NCI-H2081 (cell line): ENCODE data around the gene ATP8A2.

Experiments
- DNase-seq, 2 experiments: peaks; one replicate each; lab custom pipeline; 2025; lab: John Stamatoyannopoulos, UW

The ATP8A2 gene

GRCh38 chr13:26012995-26013394 lies 641.2 kb downstream of the ATP8A2 start:
- DNase-seq = no peak

DNA sequence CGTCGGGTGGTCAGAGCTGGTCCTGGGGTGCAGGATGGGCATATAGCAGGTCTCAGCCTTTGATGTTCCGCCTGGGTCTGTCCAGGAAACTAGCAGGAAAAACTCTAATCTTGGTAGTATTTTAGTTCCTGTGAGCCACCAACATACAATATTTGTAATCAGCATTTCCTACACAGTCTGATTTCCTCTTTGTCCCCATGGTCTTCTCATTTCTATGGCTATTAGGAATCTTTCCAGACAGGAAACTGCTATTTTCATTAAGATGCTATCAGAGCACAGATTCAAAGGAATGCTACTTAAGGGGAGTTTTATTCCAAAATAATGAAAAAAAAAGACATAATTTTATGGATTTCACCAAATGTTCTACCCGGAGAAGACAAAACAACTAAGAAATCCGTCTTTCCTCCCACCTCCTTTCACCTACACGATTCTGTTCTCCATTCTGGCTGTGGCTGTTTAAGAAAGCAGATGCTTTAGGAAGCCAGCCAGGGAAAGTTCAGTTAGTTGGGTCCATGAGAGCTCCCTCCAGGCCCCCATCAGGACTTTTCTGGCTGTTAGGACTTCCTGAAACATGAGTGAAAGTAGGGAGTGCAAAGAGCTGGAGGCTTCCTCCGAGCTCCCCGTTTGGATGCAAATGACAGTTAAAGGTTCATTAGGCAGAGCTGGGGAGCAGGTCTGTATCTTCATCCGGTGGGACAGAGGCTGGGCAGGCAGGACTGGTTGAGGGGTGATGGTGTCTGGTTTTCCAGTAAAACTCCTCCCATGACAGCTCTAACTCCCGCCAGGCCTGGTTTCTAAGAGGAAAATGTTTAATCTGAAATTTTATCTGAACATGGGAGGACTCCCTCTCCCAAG lies 643.7 kb downstream of the ATP8A2 start:
- DNase-seq = no peak

- DNase-seq = no peak
These were observed 644.4 kb downstream of the ATP8A2 start for GRCh38 chr13:26016189-26016588.

GRCh38 chr13:26017196-26017921 lies 645.6 kb downstream of the ATP8A2 start:
- DNase-seq = no peak

- no peak for DNase-seq
These were observed 646.3 kb downstream of the ATP8A2 start for GRCh38 chr13:26017932-26018665.

GRCh38 chr13:26019251-26019650 lies 647.5 kb downstream of the ATP8A2 start:
- no peak for DNase-seq

GRCh38 chr13:26019881-26020870 lies 648.4 kb downstream of the ATP8A2 start:
- peak in 1 of 2 experiments; percentile 3 for DNase-seq

DNA sequence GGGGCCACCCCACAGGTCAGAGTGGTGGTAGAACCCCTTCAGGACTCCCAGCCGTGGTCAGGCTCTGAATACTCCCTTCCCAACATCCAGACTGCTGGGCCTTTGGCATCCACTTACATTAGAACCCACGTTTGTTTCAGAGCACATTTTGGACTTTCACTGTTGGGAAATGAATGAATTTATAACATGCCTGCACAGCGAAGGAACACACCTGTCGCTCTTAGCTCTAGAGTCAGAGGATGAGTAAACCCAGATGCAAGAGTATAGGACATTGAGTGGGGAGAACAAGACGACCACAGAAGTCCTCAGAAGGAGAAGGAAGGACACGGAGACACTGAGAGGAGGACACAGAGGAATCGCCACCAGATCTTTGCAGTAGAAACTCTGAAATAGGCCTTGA lies 649.1 kb downstream of the ATP8A2 start:
- DNase-seq = no peak

DNA sequence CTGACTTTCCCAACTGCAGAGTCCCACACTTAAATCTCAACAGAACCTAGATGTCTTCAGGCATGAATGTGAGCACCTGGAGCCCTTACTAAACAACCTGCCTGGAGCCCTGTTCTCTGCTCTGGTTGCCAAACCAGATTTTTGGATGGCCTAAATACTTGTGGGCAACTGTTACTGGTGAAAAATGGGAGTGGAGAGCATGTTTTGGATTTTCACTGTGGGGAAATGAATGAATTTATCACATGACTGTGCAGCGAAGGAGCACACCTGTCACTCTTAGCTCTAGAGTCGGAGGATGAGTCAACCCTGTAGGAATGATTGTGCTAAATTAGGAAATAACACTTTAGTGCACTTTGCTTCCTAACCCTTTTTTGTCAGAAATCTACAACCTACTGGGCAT lies 649.7 kb downstream of the ATP8A2 start:
- no peak for DNase-seq

DNA sequence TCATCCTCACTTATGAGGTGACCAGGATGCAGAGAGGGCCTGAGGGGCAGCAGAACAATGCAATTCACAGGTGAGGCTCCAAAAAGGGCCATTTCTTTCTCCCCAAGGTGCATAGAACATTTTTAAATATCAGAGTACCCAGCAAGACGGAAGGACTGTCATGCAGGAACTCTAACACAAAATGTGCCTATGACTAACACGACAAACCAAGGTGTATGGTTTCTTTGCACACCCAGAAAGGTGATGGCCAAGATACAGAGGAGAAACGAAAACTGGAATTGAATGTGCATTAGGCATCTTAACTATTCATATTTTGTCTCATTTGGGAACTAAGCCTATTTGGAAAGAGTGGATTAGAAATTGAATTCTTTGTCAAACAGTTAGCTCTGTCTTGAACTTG lies 650.2 kb downstream of the ATP8A2 start:
- DNase-seq = no peak

GRCh38 chr13:26022538-26023292 lies 650.9 kb downstream of the ATP8A2 start:
- DNase-seq = peak in 1 of 2 experiments; percentile 27

DNA sequence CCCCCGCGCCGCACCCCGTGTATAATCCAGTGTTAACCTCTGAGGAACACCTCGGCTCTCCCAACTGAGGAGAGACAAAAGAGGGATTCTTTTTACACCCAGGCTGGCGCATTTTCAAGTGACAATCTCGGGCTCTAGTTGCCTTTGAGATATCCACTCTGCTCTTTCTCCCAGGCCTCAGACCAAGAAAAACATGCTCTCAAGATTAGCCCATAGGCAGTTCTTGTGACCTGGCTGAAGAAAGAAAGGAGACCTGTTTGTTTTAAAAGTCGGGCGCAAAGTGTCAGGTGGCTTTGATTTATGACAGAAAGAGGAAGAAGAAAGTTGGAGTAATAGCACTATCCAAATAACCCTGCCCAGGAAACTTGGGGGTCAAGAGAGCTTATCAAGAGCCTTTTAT lies 652.8 kb downstream of the ATP8A2 start:
- no peak for DNase-seq

DNA sequence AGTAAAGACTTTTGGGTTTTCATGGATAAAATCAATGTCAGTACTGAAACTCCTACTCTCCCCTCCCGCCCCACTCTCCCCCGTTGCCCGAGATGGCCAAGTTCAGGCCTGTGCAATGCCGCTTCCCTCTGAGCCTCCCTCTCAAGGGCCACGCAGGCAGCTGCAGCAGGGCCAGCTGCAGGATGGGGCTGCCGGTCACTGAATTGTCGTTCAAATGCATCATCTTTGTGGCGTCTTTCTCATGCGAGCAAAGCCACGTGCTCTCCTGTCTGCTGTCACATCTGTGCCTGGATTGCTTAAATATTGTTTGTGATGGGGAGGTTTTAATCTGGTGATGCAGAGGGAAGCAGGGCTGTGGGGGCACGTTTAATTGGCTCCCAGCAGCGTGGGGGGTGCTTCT lies 653.4 kb downstream of the ATP8A2 start:
- DNase-seq = no peak

GRCh38 chr13:26025771-26026170 lies 654.0 kb downstream of the ATP8A2 start:
- DNase-seq = no peak

DNA sequence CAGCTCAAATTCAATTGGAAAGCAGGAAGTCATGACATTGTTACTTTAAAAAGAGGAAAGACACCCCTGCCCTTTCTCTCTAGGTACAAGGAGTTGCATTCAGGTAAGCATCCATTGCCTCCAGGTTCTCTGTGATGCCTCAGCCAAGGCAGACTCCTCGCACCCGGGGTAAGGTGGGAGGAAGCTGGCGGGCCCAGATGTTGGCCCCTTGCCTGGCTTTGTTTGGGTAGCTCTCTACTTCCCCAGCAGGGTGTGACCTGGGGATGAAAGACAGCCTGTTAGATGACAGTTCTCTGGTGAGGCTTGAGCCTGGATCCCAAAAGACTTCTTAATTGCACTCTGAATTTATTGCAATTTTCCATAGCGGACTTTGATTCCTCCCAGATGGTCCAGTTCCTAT lies 654.4 kb downstream of the ATP8A2 start:
- no peak for DNase-seq

DNA sequence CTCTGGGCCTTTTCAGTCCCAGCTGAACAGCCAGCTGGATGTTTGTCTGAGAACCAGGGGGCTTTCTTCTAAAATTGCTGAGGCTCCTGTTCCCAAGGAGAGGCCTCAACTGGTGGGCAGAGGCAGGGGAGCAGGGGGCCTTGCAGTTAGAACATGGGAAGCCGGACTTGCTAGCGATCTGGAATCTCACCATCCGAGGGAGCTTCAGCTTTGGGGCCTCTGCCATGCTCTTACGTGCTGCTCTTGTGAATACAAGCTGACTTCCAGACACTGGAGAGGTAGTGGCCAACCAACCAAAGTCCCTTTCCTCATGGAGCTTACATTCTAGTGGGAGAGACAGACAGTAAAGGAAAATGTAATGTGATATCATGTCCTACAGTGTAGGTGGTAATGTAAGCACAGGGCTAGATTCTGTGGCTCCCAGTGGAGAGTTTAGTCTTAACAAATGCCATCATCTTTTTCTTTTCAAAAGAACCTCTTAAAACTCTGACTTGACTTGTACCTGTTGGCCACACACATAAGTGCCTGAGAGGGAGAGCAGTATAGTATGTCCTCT lies 657.9 kb downstream of the ATP8A2 start:
- no peak for DNase-seq

GRCh38 chr13:26030331-26030730 lies 658.6 kb downstream of the ATP8A2 start:
- DNase-seq = no peak

DNA sequence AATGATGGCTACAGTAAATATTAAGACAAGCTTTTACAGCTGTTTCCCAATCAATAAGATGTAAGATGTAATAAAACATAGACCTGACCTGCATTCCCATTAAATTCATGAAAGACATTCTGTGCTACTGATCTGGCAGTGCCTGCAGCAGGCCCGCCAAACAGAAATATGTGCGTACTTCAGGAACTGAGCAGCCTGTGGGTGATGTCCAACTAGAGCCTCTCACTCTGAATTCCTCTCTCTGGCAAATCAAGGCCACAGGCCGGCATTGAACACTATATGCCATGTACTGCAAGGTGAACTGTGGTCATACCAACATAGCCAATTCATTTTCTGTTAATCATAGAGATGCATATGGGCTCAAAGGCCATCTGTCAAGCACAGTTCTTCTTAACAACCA lies 662.2 kb downstream of the ATP8A2 start:
- DNase-seq = no peak

- no peak for DNase-seq
These were observed 664.6 kb downstream of the ATP8A2 start for GRCh38 chr13:26036383-26036782.

DNA sequence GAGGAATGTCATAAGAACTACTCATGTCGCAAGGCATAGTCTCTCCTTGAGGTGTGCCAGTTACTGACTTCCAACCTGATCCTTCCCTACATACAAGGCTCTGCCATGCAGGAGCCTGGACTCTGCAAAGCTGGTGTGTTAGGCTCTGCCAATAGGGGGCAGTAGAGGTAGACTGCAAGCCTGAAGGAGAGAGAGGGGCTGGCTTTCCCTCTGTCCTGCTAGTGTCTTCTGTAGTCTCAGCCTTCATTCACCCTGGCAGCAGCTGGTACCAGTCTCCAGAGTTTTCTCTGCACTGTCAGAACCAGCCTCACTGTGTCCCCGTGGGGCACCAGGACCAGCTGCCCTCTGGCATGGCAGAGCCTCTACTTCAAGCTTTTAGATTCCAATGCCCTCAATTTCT lies 665.5 kb downstream of the ATP8A2 start:
- DNase-seq = peak in 1 of 2 experiments; percentile 6
